SK-N-MC (cell line): Measurements from ENCODE around the gene SLC31A2.
"Not testable (repeated sequence)": the region's sequence is repeated elsewhere in the genome, so short reads cannot be mapped to it uniquely, and the experiment has no call there.

Experiments
- DNase-seq: peaks from one replicate; pipeline ENCODE4 v3.0.0-alpha.2; 2011; ENCODE audit warnings: low read depth, low spot score
- H3K27ac ChIP-seq: fragments of 200-600 bp; sonication (generic); 2 replicates; pipeline ENCODE4 v1.5.1; 2016; ENCODE audit warnings: mixed run types
- H3K36me3 ChIP-seq: fragments of 200-600 bp; sonication (generic); 2 replicates; pipeline ENCODE4 v1.6.1; 2017; ENCODE audit warnings: antibody characterized with exemption, low read length, mixed read lengths; ENCODE audit not compliant: insufficient read depth
- H3K4me3 ChIP-seq: fragments of 200-600 bp; sonication (generic); 2 replicates; pipeline ENCODE4 v1.5.1; 2016
- H3K9ac ChIP-seq: fragments of 200-600 bp; sonication (generic); 2 replicates; pipeline ENCODE4 v1.8.0; 2017; ENCODE audit warnings: mixed run types, mixed read lengths; ENCODE audit not compliant: insufficient read length
- H3K9me3 ChIP-seq: fragments of 200-600 bp; sonication (generic); 2 replicates; pipeline ENCODE4 v1.6.1; 2017; ENCODE audit warnings: low read depth, mild to moderate bottlenecking, antibody characterized with exemption, low read length, moderate library complexity, mixed read lengths
- EZH2 ChIP-seq: fragments of 200-600 bp; sonication (generic); IDR thresholded peaks from one replicate; pipeline ENCODE4 v1.6.1; 2017; ENCODE audit warnings: antibody characterized with exemption
- FOXP2 ChIP-seq: optimal IDR thresholded peaks from 2 replicates; pipeline ENCODE3; 2011; ENCODE audit warnings: mild to moderate bottlenecking, moderate library complexity; ENCODE audit not compliant: insufficient read depth; ENCODE audit errors: extremely low read length, control extremely low read depth
- POLR2AphosphoS5 ChIP-seq: IDR thresholded peaks from 2 replicates; pipeline ENCODE4 v1.6.1; 2012; ENCODE audit warnings: mild to moderate bottlenecking, low read depth, low read length, borderline replicate concordance

The SLC31A2 gene

DNA sequence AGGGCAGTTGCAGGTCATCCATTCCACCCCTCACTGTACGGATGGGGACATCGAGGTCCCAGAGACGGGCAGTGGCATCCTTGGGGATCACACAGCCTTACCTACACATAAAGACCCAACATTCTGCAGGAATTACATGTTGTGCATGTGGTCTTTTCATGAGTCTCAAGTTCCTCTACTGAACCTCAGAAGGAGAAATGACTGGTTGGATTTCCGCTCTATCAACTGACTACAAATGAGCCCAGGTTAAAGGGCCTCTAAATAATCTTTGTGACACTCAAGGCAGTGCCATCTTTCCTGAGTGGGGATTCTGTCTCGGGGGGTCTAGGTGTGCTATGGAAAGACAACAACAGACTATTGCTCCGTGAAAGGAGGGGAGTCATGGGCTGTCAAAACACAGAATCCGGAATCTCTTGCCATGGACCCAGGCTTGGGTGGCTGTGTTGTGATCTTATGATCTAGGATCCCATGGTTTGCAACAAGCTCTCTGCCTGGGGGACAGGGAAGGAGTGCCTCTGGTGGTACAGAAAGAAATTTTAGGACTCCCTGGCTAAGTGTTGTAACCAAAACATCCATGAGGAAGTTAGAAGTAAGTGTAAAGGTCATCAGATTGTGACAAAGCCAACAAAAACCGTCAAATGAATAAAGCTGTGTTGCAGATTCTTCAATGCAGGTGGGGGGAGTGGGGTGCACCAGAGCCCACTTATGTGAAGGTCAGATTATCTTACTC lies 1.9 kb upstream of the SLC31A2 start:
- TF ChIP-seq EZH2 (no peak), POLR2AphosphoS5 (no peak), FOXP2 (no peak)
- no peak for DNase-seq
- no peak overlapping the region for H3K4me3 ChIP-seq
- H3K9ac ChIP-seq: no peak overlapping the region
- no peak overlapping the region for H3K27ac ChIP-seq
- H3K9me3 ChIP-seq: no peaks in the 10 kb centered on the region
- H3K36me3 ChIP-seq: no peaks in the 10 kb centered on the region

DNA sequence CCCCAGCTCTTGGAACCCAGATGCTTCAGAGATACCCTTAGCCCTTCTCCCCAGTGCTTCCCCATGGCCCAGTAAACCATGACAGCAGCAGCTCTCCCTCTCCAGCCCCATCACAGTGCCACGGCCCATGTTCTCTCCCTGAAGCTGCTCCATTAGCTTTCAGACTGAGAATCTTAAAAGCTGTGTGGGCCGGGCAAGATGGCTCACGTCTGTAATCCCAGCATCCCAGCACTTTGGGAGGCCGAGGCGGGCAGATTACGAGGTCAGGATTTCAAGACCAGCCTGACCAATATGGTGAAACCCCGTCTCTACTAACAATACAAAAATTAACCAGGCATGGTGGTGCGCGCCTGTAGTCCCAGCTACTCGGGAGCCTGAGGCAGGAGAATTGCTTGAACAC lies 1.2 kb upstream of the SLC31A2 start:
- H3K9ac ChIP-seq, H3K27ac ChIP-seq, H3K9me3 ChIP-seq, H3K4me3 ChIP-seq, H3K36me3 ChIP-seq, DNase-seq: not testable (repeated sequence)

DNA sequence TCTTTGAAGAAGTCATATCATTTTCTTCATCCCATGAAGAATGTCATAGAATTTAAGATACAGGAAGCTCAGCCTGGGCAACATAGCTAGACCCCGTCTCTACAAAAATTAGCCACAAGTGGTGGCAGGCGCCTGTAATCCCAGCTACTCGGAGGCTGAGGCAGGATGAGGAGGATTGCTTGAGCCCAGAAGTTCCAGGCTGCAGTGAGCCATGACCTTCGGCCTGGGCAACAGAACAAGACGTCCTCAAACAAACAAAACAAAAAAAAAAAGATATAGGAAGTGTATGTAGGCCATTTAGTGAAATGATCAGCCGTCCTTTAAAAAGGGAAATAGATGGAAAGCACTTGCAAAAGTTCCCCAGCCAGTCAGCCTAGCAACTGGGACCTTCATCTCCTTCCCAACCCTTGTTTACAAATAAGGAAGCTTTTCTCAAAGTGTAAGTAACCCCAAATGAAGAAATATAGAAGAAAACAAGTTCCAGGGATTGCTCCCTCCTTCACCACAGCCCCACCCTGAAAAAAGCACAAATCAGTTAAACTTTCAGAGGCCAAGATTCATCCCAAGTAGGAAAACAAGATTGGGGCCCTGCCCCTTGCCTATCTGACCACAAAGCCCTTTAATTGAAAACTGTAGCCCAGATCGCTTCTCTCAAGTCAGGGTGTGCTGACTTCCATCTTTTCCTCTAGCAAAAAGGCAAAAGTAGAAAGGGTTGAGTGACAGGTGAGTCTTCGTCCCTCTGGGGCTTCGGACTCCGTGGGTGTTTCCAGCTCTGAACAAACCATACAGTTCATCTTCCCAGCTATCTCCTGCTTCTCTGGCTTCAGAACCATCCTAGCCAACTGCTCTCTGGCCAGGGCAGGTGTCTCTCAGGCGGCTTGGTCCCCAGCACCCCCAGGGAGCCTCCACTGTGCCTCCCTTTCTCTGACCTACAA lies 1.2 kb downstream of the SLC31A2 start:
- Histone ChIP-seq H3K27ac (no peak overlapping the region), H3K9me3 (no peaks in the 10 kb centered on the region), H3K36me3 (no peaks in the 10 kb centered on the region), H3K4me3 (peak overlapping the region; percentile 91), H3K9ac (no peak overlapping the region)
- no peak for DNase-seq
- TF ChIP-seq POLR2AphosphoS5 (no peak), EZH2 (no peak), FOXP2 (no peak)

DNA sequence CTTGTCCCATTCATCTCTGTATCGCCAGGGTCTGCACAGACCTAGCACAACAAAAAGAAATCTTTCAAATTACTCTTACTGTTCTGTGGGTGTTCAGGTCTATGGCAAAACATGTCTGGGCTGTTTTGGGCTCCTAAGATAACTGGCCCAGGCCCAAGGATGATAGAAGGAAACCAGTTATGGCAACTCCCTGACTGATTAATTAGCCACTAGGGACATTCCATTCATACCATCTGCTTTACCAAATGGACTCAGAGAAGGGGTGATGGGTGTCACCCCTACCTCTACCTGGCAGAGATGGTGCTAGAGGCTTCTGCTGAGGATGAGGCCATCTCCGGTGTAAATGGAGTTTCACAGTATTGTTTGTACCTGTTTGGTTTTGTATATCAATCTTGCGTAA lies 1.9 kb downstream of the SLC31A2 start:
- Histone ChIP-seq H3K4me3 (no peak overlapping the region), H3K9me3 (no peaks in the 10 kb centered on the region), H3K27ac (no peak overlapping the region), H3K9ac (no peak overlapping the region), H3K36me3 (no peaks in the 10 kb centered on the region)
- DNase-seq: no peak
- no peak for TF ChIP-seq FOXP2
- TF ChIP-seq EZH2: no peak
- TF ChIP-seq POLR2AphosphoS5: no peak

DNA sequence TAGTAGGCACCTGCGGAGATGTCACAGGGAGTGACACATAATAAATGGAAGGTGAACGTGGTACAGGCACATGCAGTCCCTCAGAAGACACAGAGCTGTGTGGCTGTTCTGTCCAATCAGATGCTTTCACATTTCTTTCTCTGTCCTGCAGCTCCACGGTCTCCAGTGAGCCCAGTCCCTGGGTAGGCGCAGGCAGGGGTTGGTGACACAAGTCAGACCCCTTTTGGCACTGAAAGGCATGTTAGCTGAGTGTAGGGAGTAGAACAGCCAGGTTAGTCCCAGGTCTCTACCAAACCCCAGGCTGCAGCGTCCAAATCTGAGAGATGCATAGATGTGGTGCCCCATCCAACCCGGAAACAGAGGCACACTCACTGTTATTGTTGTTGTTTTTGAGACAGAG lies 2.8 kb downstream of the SLC31A2 start:
- no peak for DNase-seq
- Histone ChIP-seq H3K9me3 (no peaks in the 10 kb centered on the region), H3K36me3 (no peaks in the 10 kb centered on the region), H3K4me3 (no peak overlapping the region), H3K9ac (no peak overlapping the region), H3K27ac (no peak overlapping the region)
- TF ChIP-seq FOXP2: no peak
- TF ChIP-seq EZH2: no peak
- TF ChIP-seq POLR2AphosphoS5: no peak

DNA sequence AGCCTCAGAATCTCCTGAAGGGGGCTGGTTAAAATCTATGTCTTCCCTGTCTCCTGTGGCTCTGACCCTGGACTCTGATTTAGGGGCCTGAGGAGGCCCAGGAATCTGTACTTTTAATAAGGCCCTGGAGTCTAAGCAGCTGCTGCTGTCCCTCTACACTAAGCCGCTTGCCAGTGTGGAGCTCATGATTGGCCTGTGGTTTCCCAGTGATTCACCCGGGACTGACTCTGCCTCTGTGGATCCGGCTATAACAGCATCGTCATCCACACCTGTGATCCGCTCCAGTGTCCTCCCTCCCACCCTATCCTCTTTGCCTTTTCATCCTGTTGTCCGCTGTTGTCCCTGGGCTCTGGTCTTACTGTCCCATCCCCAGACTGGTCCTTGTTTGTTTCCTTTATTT lies 3.7 kb downstream of the SLC31A2 start:
- Histone ChIP-seq H3K27ac (no peak overlapping the region), H3K9me3 (no peaks in the 10 kb centered on the region), H3K4me3 (no peak overlapping the region), H3K9ac (no peak overlapping the region), H3K36me3 (no peaks in the 10 kb centered on the region)
- DNase-seq: no peak
- TF ChIP-seq FOXP2 (no peak), POLR2AphosphoS5 (no peak), EZH2 (no peak)

DNA sequence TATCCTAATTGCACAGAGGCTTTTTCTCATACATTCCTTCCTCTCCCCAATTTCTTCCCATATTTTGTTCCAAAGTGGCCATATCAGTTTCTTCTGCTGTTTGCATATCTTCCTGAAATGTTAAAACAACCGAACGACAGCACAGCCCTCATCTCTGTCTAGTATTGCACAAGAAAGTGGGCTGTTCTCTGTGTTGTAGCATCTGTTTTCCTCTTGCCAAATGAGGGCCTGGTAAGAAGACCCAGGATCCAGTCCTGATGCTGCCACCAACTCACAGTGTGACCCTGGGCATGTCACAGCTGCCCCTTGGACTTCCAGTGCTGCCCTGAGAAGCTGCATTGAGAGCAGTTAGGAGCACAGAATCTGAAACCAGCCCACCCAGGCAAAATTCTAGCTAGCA lies 4.1 kb downstream of the SLC31A2 start:
- no peak for DNase-seq
- TF ChIP-seq FOXP2: no peak
- no peak for TF ChIP-seq POLR2AphosphoS5
- no peak for TF ChIP-seq EZH2
- Histone ChIP-seq H3K4me3 (no peak overlapping the region), H3K36me3 (no peaks in the 10 kb centered on the region), H3K27ac (no peak overlapping the region), H3K9me3 (no peaks in the 10 kb centered on the region), H3K9ac (no peak overlapping the region)

DNA sequence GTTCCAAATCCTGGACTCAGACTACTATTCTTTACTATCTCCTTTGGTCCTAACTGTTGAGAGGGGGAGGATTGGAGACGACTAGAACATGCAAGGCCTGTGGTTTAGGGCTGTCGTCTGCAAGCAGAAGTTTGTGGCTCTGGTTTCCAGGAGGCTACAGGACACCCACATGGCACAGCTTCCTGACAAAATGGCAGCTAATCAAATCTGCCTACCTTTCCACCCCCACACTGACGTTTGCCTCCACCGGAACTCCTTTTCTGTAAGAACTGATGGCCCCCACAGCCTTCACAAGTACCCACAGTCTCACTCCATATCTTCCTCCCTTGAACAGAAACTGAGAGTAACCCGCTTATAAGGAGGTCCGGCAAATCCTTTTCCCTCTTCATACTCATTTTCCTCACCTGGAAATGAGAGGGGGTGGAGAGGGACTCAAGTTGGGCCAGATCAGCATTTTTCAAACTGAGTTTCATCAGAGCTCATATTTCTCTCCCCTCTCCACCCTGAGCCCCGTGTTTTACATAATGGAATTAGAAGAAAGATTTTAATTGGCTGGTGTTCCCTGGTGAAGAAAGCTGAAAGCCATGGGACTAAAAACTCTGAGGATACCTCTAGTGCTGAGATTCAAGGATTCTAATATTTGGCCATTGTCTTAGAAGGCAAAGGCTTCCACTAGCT lies 5.2 kb downstream of the SLC31A2 start:
- H3K4me3 ChIP-seq: no peak overlapping the region
- H3K27ac ChIP-seq: no peak overlapping the region
- no peak overlapping the region for H3K9ac ChIP-seq
- DNase-seq: no peak
- no peaks in the 10 kb centered on the region for H3K36me3 ChIP-seq
- H3K9me3 ChIP-seq: no peaks in the 10 kb centered on the region
- TF ChIP-seq POLR2AphosphoS5 (no peak), FOXP2 (no peak), EZH2 (no peak)
